Body of pancreas (tissue), 4 donors: ENCODE results near the gene SPNS3.

ENCODE experiments used
- CTCF ChIP-seq, 7 experiments: fragments of 450-650 bp in 4 of 7; fragments of 200-600 bp in 3 of 7; sonication (generic) in 3 of 7; IDR thresholded peaks; one replicate each; pipeline ENCODE4 v1.5.1; 2016 to 2019; ENCODE audit warnings: antibody characterized with exemption in 7 of 7
- POLR2A ChIP-seq, 3 donors: fragments of 450-650 bp; IDR thresholded peaks; one replicate each; pipeline ENCODE4 v1.6.1; 2016; ENCODE audit warnings: antibody characterized with exemption in 3 of 3, mild to moderate bottlenecking in 2 of 3

DNA sequence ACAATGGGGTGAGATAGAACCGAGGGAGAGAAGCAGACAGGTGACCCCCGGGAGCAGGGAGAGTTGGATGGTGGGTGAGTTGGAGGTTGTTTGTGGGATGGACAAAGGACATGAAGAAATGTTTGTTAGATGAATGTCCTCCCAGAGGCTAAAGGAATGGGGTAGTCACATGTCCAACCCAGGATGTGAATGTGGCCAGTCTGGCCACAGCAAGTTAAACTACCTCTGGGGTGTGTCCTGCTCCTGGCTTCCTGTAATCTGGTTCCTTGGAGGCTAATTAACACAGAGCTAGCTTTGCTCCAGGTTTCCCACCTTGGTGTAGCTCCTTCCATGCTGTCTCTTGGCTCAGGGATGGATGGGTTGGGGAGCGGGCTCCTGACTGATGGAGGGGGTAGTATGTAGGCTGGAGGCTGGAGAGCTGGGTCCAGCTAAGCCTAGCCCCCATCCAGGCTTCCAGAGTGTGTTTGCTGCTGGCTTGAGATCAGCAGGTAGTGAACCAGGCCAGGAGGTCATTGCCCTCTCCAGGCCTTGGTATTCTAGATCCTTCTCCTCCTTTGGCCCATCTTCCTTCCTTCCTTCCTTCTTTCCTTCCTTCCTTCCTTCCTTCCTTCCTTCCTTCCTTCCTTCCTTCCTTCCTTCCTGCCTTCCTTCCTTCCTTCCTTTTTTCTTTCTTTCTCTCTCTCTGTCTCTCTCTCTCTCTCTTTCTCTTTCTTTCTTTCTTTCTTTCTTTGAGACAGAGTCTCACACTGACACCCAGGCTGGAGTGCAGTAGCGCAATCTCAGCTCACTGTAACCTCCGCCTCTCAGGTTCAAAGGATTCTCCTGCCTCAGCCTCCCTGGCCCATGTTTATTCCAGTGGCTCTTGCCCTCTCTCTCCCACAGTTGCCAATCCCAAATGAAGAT is 39.3 kb upstream of the SPNS3 start:
- no peak for TF ChIP-seq CTCF (IDR thresholded peaks at IDR 0.05)
- TF ChIP-seq POLR2A (IDR thresholded peaks at IDR 0.05): no peak
